ENCODE results near the gene KIRREL3. TPM values are rescaled to one million over a fixed set of nuclear protein-coding genes. Genes with fewer than 3 reads are reported as not detected.
"Not testable (repeated sequence)": the region's sequence is repeated elsewhere in the genome, so short reads cannot be mapped to it uniquely, and the experiment has no call there.

KIRREL3 gene
- total RNA-seq, 1 donor from 2014 or later, result not detected

DNA sequence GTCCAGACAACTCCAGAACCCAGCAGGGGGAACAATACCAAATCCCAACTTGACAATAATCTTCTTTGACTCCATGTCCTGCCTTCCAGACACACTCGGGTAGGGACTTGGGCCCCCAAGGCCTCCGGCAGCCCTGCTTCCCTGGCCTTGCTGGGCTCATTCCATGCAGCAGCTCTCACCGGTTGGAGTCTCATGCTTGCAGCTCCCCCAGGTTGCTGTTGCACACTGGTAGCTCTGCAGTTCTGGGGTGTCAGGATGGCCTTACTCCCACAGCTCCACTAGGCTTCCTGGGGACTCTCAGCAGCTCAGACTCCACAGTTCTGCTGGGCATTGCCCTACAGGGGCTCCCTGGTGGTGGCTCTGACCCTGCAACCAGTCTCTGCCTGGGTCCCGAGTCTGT, 602.3 kb downstream of the KIRREL3 start:
- no peak overlapping the region for H3K27ac Mint-ChIP-seq
- no peaks in the 10 kb centered on the region for H3K36me3 Mint-ChIP-seq (ENCODE audit: low read depth)
- H3K4me1 Mint-ChIP-seq (ENCODE audit: low read depth), result no peaks in the 10 kb centered on the region
- intact Hi-C loops (cut with micrococcal nuclease), result no loop called here
- DNase-seq (ENCODE audit: low spot score), result no peak
- no peaks in the 10 kb centered on the region for H3K27me3 Mint-ChIP-seq (ENCODE audit: low read depth)
- no peak overlapping the region for H3K4me3 Mint-ChIP-seq (ENCODE audit: low read depth)
- H3K9me3 Mint-ChIP-seq, result no peaks in the 10 kb centered on the region

DNA sequence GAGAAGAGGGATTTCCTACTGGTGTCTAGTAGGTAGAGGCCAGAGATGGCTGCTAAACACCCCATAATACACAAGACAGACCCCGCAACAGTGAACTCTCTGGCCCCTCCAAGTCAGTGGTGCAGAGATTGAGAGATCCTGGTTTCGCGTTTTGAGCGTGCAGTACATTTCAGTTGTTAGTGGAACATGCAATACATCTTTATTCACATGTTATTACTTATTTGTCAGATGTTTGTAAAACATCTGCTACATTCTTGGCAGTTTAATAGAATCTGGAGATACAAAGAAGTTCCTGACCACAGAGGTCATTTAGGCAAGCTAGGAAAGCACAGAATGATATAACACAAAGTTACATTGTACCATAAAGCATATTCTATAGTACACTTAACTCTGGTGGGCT, 603.6 kb downstream of the KIRREL3 start:
- Mint-ChIP-seq H3K27me3 (ENCODE audit: low read depth) (no peaks in the 10 kb centered on the region), H3K4me1 (ENCODE audit: low read depth) (peaks cover 3% of the 10 kb centered on the region), H3K36me3 (ENCODE audit: low read depth) (no peaks in the 10 kb centered on the region), H3K27ac (no peak overlapping the region), H3K9me3 (no peaks in the 10 kb centered on the region), H3K4me3 (ENCODE audit: low read depth) (no peak overlapping the region)
- DNase-seq (ENCODE audit: low spot score), result no peak
- intact Hi-C loops (cut with micrococcal nuclease), result no loop called here

DNA sequence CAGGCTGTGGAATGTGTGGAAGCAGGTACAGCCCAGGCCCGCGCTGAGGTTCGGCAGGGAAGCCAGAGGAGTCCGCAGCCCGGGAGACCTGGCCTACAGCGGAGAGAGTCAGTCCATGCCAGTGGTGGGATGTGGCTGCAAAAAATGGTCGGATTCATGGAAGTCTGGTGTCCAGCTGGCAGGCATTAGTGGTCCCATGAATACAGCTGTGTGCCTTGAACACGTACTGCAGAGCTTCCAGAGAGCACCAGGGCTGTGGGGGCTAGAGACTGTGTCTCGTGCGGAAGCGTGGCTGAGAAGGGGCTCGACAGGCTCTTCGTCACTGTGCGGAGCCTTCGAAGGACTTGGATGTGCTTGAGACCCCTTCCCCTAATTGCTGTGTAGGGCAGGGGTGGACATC, 604.3 kb downstream of the KIRREL3 start:
- DNase-seq (ENCODE audit: low spot score); H3K4me3 Mint-ChIP-seq (ENCODE audit: low read depth); H3K4me1 Mint-ChIP-seq (ENCODE audit: low read depth); H3K36me3 Mint-ChIP-seq (ENCODE audit: low read depth); H3K27me3 Mint-ChIP-seq (ENCODE audit: low read depth); H3K27ac Mint-ChIP-seq; H3K9me3 Mint-ChIP-seq; intact Hi-C loops (cut with micrococcal nuclease): not testable (repeated sequence)

DNA sequence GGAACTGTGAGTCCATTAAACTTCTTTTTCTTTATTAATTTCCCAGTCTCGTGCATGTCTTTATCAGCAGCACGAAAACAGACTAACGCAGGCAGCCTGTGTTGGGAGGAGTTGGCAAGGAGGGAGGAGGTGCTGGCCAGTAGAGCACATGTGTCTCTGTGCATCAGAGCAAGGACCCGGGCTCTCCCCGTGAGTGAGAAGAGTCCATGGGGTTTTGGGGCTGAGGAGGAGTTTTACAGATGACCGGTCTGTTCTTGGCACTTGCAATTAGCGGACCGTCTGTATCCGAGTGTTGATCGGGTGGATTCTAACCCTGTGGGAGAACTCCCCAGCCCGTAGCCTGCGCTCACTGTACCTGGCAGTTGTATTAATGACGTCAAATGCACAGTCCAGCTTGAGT, 604.8 kb downstream of the KIRREL3 start:
- H3K27me3 Mint-ChIP-seq (ENCODE audit: low read depth); H3K4me1 Mint-ChIP-seq (ENCODE audit: low read depth); H3K4me3 Mint-ChIP-seq (ENCODE audit: low read depth); DNase-seq (ENCODE audit: low spot score); H3K36me3 Mint-ChIP-seq (ENCODE audit: low read depth); intact Hi-C loops (cut with micrococcal nuclease); H3K9me3 Mint-ChIP-seq; H3K27ac Mint-ChIP-seq: not testable (repeated sequence)

DNA sequence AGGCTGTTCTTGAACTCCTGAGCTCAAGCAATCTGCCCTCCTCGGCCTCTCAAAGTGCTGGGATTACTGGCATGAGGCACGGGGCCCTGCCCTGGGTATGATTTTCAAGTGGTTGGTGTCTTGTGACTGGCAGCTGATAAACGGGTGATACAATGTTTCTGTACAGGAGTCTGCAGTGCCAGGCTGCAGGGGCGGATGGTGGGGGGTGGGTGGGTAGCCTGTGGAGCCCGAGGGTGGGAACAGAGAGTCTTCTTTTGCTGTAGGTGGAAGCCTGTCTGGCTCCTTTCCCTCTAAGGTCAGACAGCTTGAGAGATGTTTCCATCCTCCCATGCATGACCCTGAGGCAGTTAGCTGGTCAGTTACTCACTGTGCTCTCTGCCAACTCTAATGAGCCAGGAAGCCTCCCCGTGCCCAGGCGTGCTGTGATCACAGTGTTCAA, 605.9 kb downstream of the KIRREL3 start:
- H3K27ac Mint-ChIP-seq; DNase-seq (ENCODE audit: low spot score); H3K4me3 Mint-ChIP-seq (ENCODE audit: low read depth); H3K27me3 Mint-ChIP-seq (ENCODE audit: low read depth); H3K36me3 Mint-ChIP-seq (ENCODE audit: low read depth); H3K9me3 Mint-ChIP-seq; intact Hi-C loops (cut with micrococcal nuclease); H3K4me1 Mint-ChIP-seq (ENCODE audit: low read depth): not testable (repeated sequence)

DNA sequence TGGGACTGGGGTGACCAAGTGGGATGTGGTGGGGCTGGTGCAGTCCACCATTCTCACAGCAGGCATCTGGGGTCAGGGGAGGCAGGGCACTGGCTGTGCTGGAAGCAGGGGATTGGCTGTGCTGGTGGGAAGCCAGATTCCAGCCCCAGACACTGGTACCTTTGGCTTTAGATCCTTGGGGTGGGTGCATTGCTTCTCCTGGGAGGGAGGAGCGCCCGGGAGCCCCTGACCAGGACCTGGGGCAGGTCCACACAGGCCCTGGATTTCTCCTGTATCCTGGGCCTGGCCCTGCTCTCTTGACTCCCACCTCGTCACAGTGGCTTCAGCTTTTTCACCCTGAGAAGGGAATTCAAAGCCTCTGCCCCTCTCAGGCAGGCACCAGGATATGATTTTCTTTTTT, 606.5 kb downstream of the KIRREL3 start:
- intact Hi-C loops (cut with micrococcal nuclease), result no loop called here
- DNase-seq (ENCODE audit: low spot score), result no peak
- no peak overlapping the region for H3K4me3 Mint-ChIP-seq (ENCODE audit: low read depth)

DNA sequence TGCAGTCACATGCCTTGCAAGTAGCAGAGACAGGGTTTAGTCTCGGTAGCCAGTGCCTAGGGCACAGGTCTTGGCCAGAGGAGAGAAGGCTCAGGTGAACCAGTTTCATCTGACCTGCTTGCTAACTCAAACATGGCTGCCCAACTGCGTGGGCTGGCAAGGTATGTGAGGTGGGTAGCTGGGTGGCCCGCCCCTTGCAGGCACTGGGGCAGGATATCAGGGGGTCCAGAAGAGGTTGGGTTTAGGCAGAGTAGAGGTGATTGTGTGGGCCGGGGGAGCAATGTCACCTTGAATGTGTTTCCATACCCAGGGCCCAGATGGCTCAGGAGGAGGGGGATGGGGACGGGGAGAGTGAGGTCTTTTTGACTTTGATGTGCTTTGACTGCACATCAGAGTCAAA, 607.4 kb downstream of the KIRREL3 start:
- intact Hi-C loops (cut with micrococcal nuclease), result no loop called here
- no peaks in the 10 kb centered on the region for H3K36me3 Mint-ChIP-seq (ENCODE audit: low read depth)
- H3K4me1 Mint-ChIP-seq (ENCODE audit: low read depth), result peaks cover 3% of the 10 kb centered on the region
- H3K9me3 Mint-ChIP-seq, result no peaks in the 10 kb centered on the region
- H3K4me3 Mint-ChIP-seq (ENCODE audit: low read depth), result no peak overlapping the region
- no peak for DNase-seq (ENCODE audit: low spot score)
- no peaks in the 10 kb centered on the region for H3K27me3 Mint-ChIP-seq (ENCODE audit: low read depth)
- H3K27ac Mint-ChIP-seq, result no peak overlapping the region

More for the DNA sequence above, 606.5 kb downstream of the KIRREL3 start:
- Mint-ChIP-seq H3K27ac (no peak overlapping the region), H3K9me3 (no peaks in the 10 kb centered on the region), H3K27me3 (ENCODE audit: low read depth) (no peaks in the 10 kb centered on the region), H3K36me3 (ENCODE audit: low read depth) (no peaks in the 10 kb centered on the region), H3K4me1 (ENCODE audit: low read depth) (peaks cover 3% of the 10 kb centered on the region)

DNA sequence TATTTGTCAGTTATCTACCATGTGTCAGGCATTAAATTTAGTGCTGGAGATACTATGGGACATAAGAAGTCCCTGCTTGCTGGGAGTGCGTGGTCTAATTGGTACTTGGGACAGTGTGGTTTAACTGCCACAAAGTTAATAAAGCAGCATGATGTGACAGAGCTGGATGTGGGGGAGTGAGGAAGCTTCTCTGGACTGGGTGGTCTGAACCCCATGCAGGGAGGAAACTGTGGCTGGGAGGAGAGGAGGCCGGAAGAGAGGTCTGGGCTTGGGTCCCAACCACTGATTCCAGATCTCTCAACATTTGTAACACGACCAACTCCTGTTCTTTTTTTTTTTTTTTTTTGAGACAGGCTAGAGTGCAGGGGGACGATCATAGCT, 607.9 kb downstream of the KIRREL3 start:
- H3K36me3 Mint-ChIP-seq (ENCODE audit: low read depth), result no peaks in the 10 kb centered on the region
- H3K27ac Mint-ChIP-seq, result no peak overlapping the region
- no peaks in the 10 kb centered on the region for H3K27me3 Mint-ChIP-seq (ENCODE audit: low read depth)
- no peaks in the 10 kb centered on the region for H3K9me3 Mint-ChIP-seq
- no peak overlapping the region for H3K4me3 Mint-ChIP-seq (ENCODE audit: low read depth)
- intact Hi-C loops (cut with micrococcal nuclease), result no loop called here
- peaks cover 3% of the 10 kb centered on the region for H3K4me1 Mint-ChIP-seq (ENCODE audit: low read depth)
- no peak for DNase-seq (ENCODE audit: low spot score)

DNA sequence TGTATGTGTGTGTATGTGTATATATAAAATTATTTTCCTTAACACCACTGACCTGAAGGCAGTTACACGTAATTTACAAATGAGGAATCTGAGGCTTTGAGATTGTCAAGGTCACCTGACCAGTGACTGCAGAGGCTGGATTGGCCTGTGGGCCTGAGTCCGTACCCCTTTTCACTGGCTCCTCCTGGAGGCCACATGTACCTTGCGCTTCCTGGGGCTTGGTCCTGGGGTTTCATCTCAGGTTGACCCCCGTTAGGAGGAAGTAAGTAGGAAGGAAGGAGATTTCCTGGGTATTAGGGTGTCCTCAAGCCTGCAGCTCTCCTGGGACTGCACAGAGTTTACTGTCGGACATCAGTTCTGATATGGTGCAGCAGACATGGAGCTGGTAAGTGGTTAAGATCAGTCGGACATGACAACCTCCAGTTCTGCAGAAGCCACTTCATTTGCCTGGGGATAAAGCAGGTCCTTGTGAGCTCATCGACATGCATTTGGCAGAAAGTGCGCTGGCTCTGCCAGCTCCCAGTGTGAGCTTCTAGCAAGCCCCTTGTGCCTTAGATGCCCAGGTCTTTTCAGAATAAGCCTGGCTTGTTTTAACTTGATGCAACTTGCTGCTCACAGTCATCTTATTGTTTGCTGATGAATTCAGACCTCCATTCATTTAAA, 608.5 kb downstream of the KIRREL3 start:
- DNase-seq (ENCODE audit: low spot score), result no peak
- Mint-ChIP-seq H3K36me3 (ENCODE audit: low read depth) (no peaks in the 10 kb centered on the region), H3K4me3 (ENCODE audit: low read depth) (no peak overlapping the region), H3K9me3 (no peaks in the 10 kb centered on the region), H3K4me1 (ENCODE audit: low read depth) (peaks cover 3% of the 10 kb centered on the region), H3K27me3 (ENCODE audit: low read depth) (no peaks in the 10 kb centered on the region), H3K27ac (no peak overlapping the region)
- intact Hi-C loops (cut with micrococcal nuclease), result no loop called here

DNA sequence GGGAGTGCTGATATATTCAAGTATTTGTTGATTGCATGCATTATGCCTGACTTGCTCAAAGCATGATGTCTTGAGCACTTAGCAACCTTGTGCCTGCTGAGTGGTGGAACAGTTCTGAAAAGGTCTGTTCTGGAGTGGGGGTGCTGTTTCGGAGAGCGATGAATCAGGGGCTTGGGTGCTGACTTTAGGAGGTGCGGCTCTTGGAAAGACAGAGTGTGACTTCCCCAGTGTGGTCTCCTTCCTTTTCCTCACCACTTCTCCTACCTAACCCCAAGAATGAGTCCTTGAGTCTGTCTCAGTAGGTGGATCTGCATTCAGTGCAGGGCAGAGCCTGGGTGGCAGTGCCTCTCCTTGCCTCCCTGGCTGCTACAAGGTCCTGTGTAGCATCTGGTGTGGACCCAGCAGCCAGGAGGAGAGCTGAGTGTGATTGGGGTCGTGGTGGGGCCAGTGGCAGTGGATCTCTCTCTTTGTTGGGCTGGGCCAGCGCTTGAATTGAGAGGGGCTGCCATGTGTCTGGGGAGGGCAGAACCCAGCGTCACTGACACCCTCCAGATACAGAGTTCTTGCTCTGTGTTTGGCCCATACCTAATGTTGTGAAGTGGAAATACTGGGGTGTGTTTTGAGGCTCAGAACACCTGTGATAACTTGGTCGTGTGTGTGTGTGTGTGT, 609.1 kb downstream of the KIRREL3 start:
- no peak for DNase-seq (ENCODE audit: low spot score)
- no peak overlapping the region for H3K4me3 Mint-ChIP-seq (ENCODE audit: low read depth)
- no peak overlapping the region for H3K27ac Mint-ChIP-seq
- H3K9me3 Mint-ChIP-seq, result no peaks in the 10 kb centered on the region
- peaks cover 3% of the 10 kb centered on the region for H3K4me1 Mint-ChIP-seq (ENCODE audit: low read depth)
- no peaks in the 10 kb centered on the region for H3K27me3 Mint-ChIP-seq (ENCODE audit: low read depth)
- intact Hi-C loops (cut with micrococcal nuclease), result no loop called here
- no peaks in the 10 kb centered on the region for H3K36me3 Mint-ChIP-seq (ENCODE audit: low read depth)

DNA sequence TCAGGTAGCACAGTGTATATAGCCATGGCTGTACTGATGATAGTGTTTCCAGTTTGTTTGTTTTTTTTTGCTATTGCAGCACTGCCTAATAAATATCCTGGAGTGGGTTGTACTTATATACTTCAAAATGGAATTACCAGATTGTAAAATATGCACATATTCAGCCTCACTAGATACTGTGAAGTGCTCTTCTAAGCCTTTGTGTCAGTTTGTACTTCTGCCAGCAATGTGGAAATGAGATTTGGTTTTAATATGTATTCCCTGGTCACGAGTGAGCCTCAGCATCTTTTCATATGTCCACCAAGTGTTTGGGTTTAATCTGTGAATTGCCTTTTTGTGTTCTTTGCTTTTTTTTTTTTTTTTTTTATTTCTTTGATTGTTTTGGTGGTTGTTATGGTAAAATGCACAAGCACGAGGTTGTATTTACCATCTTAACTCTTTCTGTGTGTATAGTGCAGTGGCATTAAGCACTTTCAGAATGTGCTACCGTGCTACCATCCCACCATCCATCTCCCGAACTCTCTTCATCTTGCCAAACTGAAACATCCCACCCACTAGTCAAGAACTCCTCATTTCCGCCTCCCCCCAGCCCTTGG, 610.2 kb downstream of the KIRREL3 start:
- Mint-ChIP-seq H3K4me1 (ENCODE audit: low read depth) (peaks cover 3% of the 10 kb centered on the region), H3K9me3 (no peaks in the 10 kb centered on the region), H3K27ac (no peak overlapping the region), H3K4me3 (ENCODE audit: low read depth) (no peak overlapping the region), H3K27me3 (ENCODE audit: low read depth) (no peaks in the 10 kb centered on the region), H3K36me3 (ENCODE audit: low read depth) (no peaks in the 10 kb centered on the region)
- no peak for DNase-seq (ENCODE audit: low spot score)
- intact Hi-C loops (cut with micrococcal nuclease), result no loop called here

DNA sequence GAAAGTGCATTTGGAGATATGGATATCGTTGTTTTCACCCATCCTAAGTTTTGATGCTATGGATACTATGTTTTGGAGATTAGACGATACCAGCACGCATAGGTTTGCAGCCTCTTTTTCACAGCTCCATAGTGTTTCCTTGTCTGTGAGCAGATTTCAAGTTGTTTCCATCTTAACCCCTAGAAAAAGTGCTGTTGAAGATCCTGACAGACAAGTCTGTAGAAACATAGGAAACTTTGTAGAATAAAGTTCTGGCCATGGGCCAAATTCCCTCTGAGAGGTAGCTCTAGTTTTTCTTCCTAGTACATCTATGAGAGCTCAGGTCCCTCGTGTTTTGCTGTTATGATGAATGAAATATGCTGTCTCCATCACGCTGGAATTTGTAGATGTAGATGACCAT, 612.7 kb downstream of the KIRREL3 start:
- no peak for DNase-seq (ENCODE audit: low spot score)
- no peaks in the 10 kb centered on the region for H3K36me3 Mint-ChIP-seq (ENCODE audit: low read depth)
- peaks cover 3% of the 10 kb centered on the region for H3K4me1 Mint-ChIP-seq (ENCODE audit: low read depth)
- no peaks in the 10 kb centered on the region for H3K9me3 Mint-ChIP-seq
- no peak overlapping the region for H3K27ac Mint-ChIP-seq
- no peaks in the 10 kb centered on the region for H3K27me3 Mint-ChIP-seq (ENCODE audit: low read depth)
- intact Hi-C loops (cut with micrococcal nuclease), result no loop called here
- H3K4me3 Mint-ChIP-seq (ENCODE audit: low read depth), result no peak overlapping the region

DNA sequence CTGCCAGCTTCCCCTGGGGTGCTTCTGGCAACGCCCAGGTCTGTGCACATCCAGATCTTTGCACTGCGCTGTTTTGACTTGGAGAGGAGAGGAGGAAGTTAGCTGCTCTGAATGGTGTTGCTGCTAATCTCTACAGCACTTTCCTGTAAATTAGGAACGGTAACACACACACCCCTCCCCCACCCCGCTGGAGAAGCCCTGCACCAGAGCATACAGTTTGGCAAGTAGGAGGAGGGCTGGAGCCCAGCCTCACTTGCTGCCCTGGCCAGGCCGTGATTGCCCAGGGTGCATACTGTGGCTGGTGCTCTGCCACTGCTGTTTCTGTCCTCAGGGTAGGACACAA, 613.9 kb downstream of the KIRREL3 start:
- H3K27me3 Mint-ChIP-seq (ENCODE audit: low read depth); H3K4me3 Mint-ChIP-seq (ENCODE audit: low read depth); H3K9me3 Mint-ChIP-seq; H3K36me3 Mint-ChIP-seq (ENCODE audit: low read depth); DNase-seq (ENCODE audit: low spot score); H3K27ac Mint-ChIP-seq; intact Hi-C loops (cut with micrococcal nuclease); H3K4me1 Mint-ChIP-seq (ENCODE audit: low read depth): not testable (repeated sequence)
